GOT3 (cell line): ENCODE results near the gene MBNL1.

Experiments used
- DNase-seq: peaks from one replicate; lab custom pipeline; 2025; ENCODE audit warnings: mixed read lengths; lab: John Stamatoyannopoulos, UW

MBNL1 gene

GRCh38 chr3:152447511-152447910 lies 178.8 kb downstream of the MBNL1 start:
- DNase-seq: no peak

GRCh38 chr3:152448091-152448490 lies 179.4 kb downstream of the MBNL1 start:
- no peak for DNase-seq

- DNase-seq: no peak
These were observed 183.6 kb downstream of the MBNL1 start for GRCh38 chr3:152452318-152452717.

GRCh38 chr3:152454076-152454875 lies 185.5 kb downstream of the MBNL1 start:
- no peak for DNase-seq

GRCh38 chr3:152455989-152456388 lies 187.3 kb downstream of the MBNL1 start:
- no peak for DNase-seq

GRCh38 chr3:152457500-152458375 lies 189.0 kb downstream of the MBNL1 start:
- no peak for DNase-seq

- no peak for DNase-seq
These were observed 189.8 kb downstream of the MBNL1 start for GRCh38 chr3:152458376-152459117.

GRCh38 chr3:152459118-152459515 lies 190.4 kb downstream of the MBNL1 start:
- no peak for DNase-seq

- no peak for DNase-seq
These were observed 190.8 kb downstream of the MBNL1 start for GRCh38 chr3:152459572-152459971.

GRCh38 chr3:152460936-152461335 lies 192.2 kb downstream of the MBNL1 start:
- DNase-seq: no peak

GRCh38 chr3:152461460-152461859 lies 192.7 kb downstream of the MBNL1 start:
- DNase-seq: no peak

- no peak for DNase-seq
These were observed 198.1 kb downstream of the MBNL1 start for GRCh38 chr3:152466784-152467183.

- DNase-seq: no peak
These were observed 200.7 kb downstream of the MBNL1 start for GRCh38 chr3:152469248-152470025.

- DNase-seq: no peak
These were observed 201.4 kb downstream of the MBNL1 start for GRCh38 chr3:152470095-152470494.

- no peak for DNase-seq
These were observed 202.2 kb downstream of the MBNL1 start for GRCh38 chr3:152470893-152471292.

GRCh38 chr3:152471814-152472671 lies 203.3 kb downstream of the MBNL1 start:
- DNase-seq: peak; percentile 22

GRCh38 chr3:152472672-152472954 lies 203.9 kb downstream of the MBNL1 start:
- no peak for DNase-seq

- no peak for DNase-seq
These were observed 205.9 kb downstream of the MBNL1 start for GRCh38 chr3:152474585-152474984.

GRCh38 chr3:152477422-152477821 lies 208.7 kb downstream of the MBNL1 start:
- DNase-seq: no peak

- no peak for DNase-seq
These were observed 211.7 kb downstream of the MBNL1 start for GRCh38 chr3:152480282-152480953.
